Epithelial cell of proximal tubule (primary cell): ENCODE results near the gene SCAMP5. TPM values are rescaled to one million over a fixed set of nuclear protein-coding genes. Genes with fewer than 3 reads are reported as not detected.

Experiments used
- DNase-seq: peaks from one replicate; pipeline ENCODE4 v3.0.0-alpha.2; 2011; ENCODE audit warnings: low read depth
- H3K4me3 ChIP-seq: 2 replicates; pipeline ENCODE4 v1.5.1; 2011; ENCODE audit warnings: low read depth, mild to moderate bottlenecking, low read length
- CTCF ChIP-seq: conservative IDR thresholded peaks from 2 replicates; pipeline ENCODE4 v1.5.1; 2012; ENCODE audit warnings: low read depth, mild to moderate bottlenecking, low read length
- total RNA-seq: library from RNA; depleted of rRNA; stranded (reverse); fragments of >200 nt; gene quantifications from 2 replicates; pipeline ENCODE4 v1.2.3, GENCODE V29; 2015

SCAMP5 gene
- total RNA-seq, 1 donor from 2014 or later: 4.7 TPM

GRCh38 chr15:75051191-75051608 is 55.8 kb downstream of the SCAMP5 start:
- no peak for DNase-seq
- TF ChIP-seq CTCF: no peak
- H3K4me3 ChIP-seq: no peak overlapping the region

- DNase-seq: no peak
- TF ChIP-seq CTCF: no peak
- H3K4me3 ChIP-seq: no peak overlapping the region
Measured at GRCh38 chr15:75051711-75052110, 56.3 kb downstream of the SCAMP5 start.

GRCh38 chr15:75052972-75053747 is 57.8 kb downstream of the SCAMP5 start:
- DNase-seq: no peak
- H3K4me3 ChIP-seq: no peak overlapping the region
- no peak for TF ChIP-seq CTCF

GRCh38 chr15:75053748-75054125 is 58.4 kb downstream of the SCAMP5 start:
- no peak overlapping the region for H3K4me3 ChIP-seq
- no peak for DNase-seq
- no peak for TF ChIP-seq CTCF

- no peak for TF ChIP-seq CTCF
- H3K4me3 ChIP-seq: no peak overlapping the region
- no peak for DNase-seq
Measured at GRCh38 chr15:75054172-75054897, 59.0 kb downstream of the SCAMP5 start.

GRCh38 chr15:75056036-75056435 is 60.7 kb downstream of the SCAMP5 start:
- no peak for DNase-seq
- no peak for TF ChIP-seq CTCF
- no peak overlapping the region for H3K4me3 ChIP-seq
